Hepatocyte (in vitro differentiated cells): ENCODE results near the gene FILIP1L. TPM values are rescaled to one million over a fixed set of nuclear protein-coding genes. Genes with fewer than 3 reads are reported as not detected.
A peak's percentile ranks its signal among the peaks of the same experiment; 100 is the strongest.

Source experiments
- DNase-seq: peaks from one replicate; pipeline ENCODE4 v3.0.0-alpha.2; 2016; ENCODE audit warnings: low spot score
- H2AFZ ChIP-seq: fragments of 200-600 bp; sonication (generic); 2 replicates; pipeline ENCODE4 v1.6.0; 2016; ENCODE audit warnings: antibody characterized with exemption, mild to moderate bottlenecking
- H3K27ac ChIP-seq: fragments of 200-600 bp; sonication (generic); 2 replicates; pipeline ENCODE4 v1.5.1; 2016; ENCODE audit warnings: mild to moderate bottlenecking
- H3K27me3 ChIP-seq: fragments of 200-600 bp; sonication (generic); 2 replicates; pipeline ENCODE4 v1.6.1; 2016
- H3K36me3 ChIP-seq: fragments of 200-600 bp; sonication (generic); replicated peaks from 2 replicates; pipeline ENCODE4 v1.5.1; 2016; ENCODE audit warnings: low read depth; ENCODE audit not compliant: insufficient read depth
- H3K4me1 ChIP-seq: fragments of 200-600 bp; sonication (generic); 2 replicates; pipeline ENCODE4 v1.5.1; 2016; ENCODE audit warnings: mild to moderate bottlenecking, moderate library complexity; ENCODE audit not compliant: insufficient read depth
- H3K4me2 ChIP-seq: fragments of 200-600 bp; sonication (generic); 2 replicates; pipeline ENCODE4 v1.6.0; 2016
- H3K4me3 ChIP-seq: fragments of 200-600 bp; sonication (generic); 2 replicates; pipeline ENCODE4 v1.5.1; 2016; ENCODE audit warnings: mild to moderate bottlenecking
- H3K79me2 ChIP-seq: fragments of 200-600 bp; sonication (generic); 2 replicates; pipeline ENCODE4 v1.6.0; 2017; ENCODE audit warnings: mild to moderate bottlenecking
- H3K9me2 ChIP-seq: fragments of 200-600 bp; sonication (generic); replicated peaks from 2 replicates; pipeline ENCODE4 v1.6.0; 2017; ENCODE audit warnings: mild to moderate bottlenecking; ENCODE audit not compliant: insufficient read depth
- H3K9me3 ChIP-seq: fragments of 200-600 bp; sonication (generic); 2 replicates; pipeline ENCODE4 v1.5.1; 2016; ENCODE audit warnings: low read depth, mild to moderate bottlenecking
- H4K20me1 ChIP-seq: fragments of 200-600 bp; sonication (generic); 2 replicates; pipeline ENCODE4 v1.6.0; 2016; ENCODE audit warnings: mild to moderate bottlenecking; ENCODE audit not compliant: insufficient read depth, poor library complexity, severe bottlenecking
- CTCF ChIP-seq: fragments of 200-600 bp; sonication (generic); IDR thresholded peaks from 2 replicates; pipeline ENCODE4 v1.5.1; 2016; ENCODE audit warnings: antibody characterized with exemption, mild to moderate bottlenecking; ENCODE audit not compliant: poor library complexity
- EZH2 ChIP-seq: fragments of 200-600 bp; sonication (generic); IDR thresholded peaks from 2 replicates; pipeline ENCODE4 v1.6.1; 2016; ENCODE audit warnings: antibody characterized with exemption, mild to moderate bottlenecking, borderline replicate concordance
- EZH2phosphoT487 ChIP-seq: fragments of 200-600 bp; sonication (generic); IDR thresholded peaks from one replicate; pipeline ENCODE4 v1.6.1; 2018; ENCODE audit warnings: antibody characterized with exemption, mild to moderate bottlenecking, low read depth, moderate library complexity; ENCODE audit not compliant: unreplicated experiment, severe bottlenecking
- WGBS: methylation state at CpG from one replicate; pipeline ENCODE4 v1.1.6; 2016; ENCODE audit warnings: low lambda C conversion rate; ENCODE audit errors: missing lambda C conversion rate; 5-methylcytosine and 5-hydroxymethylcytosine counted together
- polyA plus RNA-seq: library from polyadenylated mRNA; unstranded; fragments of >200 nt; fragmentation: Nextera tagmentation; extraction: Ambion mirVana; gene quantifications from 2 replicates; pipeline ENCODE4 v1.2.1, GENCODE V29; 2016
- total RNA-seq: library from RNA; depleted of rRNA; stranded (reverse); fragments of >200 nt; gene quantifications from 2 replicates; pipeline ENCODE4 v1.2.3, GENCODE V29; 2014

FILIP1L gene
- total and polyA plus RNA-seq, 2 experiments from 2014 or later = 48.2 to 49.4 TPM

- Histone ChIP-seq H3K4me1 (no peaks in the 10 kb centered on the region), H3K27me3 (no peaks in the 10 kb centered on the region), H3K4me3 (no peak overlapping the region), H2AFZ (peak overlapping the region; percentile 45), H3K9me2 (no peaks in the 10 kb centered on the region), H3K27ac (peak overlapping the region; percentile 71), H3K4me2 (no peak overlapping the region), H3K79me2 (no peaks in the 10 kb centered on the region), H3K36me3 (no peaks in the 10 kb centered on the region), H3K9me3 (no peaks in the 10 kb centered on the region), H4K20me1 (no peaks in the 10 kb centered on the region)
- no peak for TF ChIP-seq EZH2phosphoT487
- no peak for TF ChIP-seq EZH2
- no peak for TF ChIP-seq CTCF
- no peak for DNase-seq
- WGBS = 74% methylated on average over 3 of the region's 3 CpGs
These were observed 219.1 kb downstream of the FILIP1L start for GRCh38 chr3:99895131-99895696.

DNA sequence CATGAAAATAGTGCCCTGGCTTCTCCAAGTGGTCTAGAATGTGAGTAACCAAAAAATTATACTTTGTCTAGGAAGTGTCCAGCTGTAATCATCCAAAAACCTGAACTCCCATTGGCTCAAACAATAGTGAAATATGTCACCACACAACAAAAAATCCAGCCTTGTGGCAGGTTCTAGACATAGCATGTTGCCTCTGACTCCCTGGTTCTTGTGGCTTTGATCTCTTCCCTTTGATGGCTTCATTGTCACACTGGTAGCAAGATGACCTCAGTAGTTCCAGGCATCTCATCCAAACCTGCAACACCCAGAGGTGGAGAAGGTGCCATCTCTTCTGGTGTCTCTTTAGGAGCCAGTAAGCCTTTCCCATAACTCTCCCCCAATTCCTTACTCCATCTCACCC is 222.0 kb downstream of the FILIP1L start:
- H3K4me3 ChIP-seq = no peak overlapping the region
- no peaks in the 10 kb centered on the region for H3K4me1 ChIP-seq
- no peak overlapping the region for H3K4me2 ChIP-seq
- no peaks in the 10 kb centered on the region for H3K9me3 ChIP-seq
- TF ChIP-seq CTCF = no peak
- no peak for TF ChIP-seq EZH2
- TF ChIP-seq EZH2phosphoT487 = no peak
- no peaks in the 10 kb centered on the region for H3K79me2 ChIP-seq
- no peak overlapping the region for H2AFZ ChIP-seq
- no peak overlapping the region for H3K27ac ChIP-seq
- H3K36me3 ChIP-seq = no peaks in the 10 kb centered on the region
- H4K20me1 ChIP-seq = no peaks in the 10 kb centered on the region
- no peaks in the 10 kb centered on the region for H3K27me3 ChIP-seq
- no peaks in the 10 kb centered on the region for H3K9me2 ChIP-seq
- no peak for DNase-seq

GRCh38 chr3:99891610-99892285 is 222.6 kb downstream of the FILIP1L start:
- Histone ChIP-seq H2AFZ (no peak overlapping the region), H3K36me3 (no peaks in the 10 kb centered on the region), H3K4me1 (no peaks in the 10 kb centered on the region), H3K9me3 (no peaks in the 10 kb centered on the region), H3K9me2 (no peaks in the 10 kb centered on the region), H3K4me3 (no peak overlapping the region), H3K4me2 (no peak overlapping the region), H3K79me2 (no peaks in the 10 kb centered on the region), H3K27ac (no peak overlapping the region), H3K27me3 (no peaks in the 10 kb centered on the region), H4K20me1 (no peaks in the 10 kb centered on the region)
- no peak for DNase-seq
- 96% methylated on average over 2 of the region's 2 CpGs for WGBS
- TF ChIP-seq EZH2 = no peak
- no peak for TF ChIP-seq EZH2phosphoT487

GRCh38 chr3:99885851-99886250 is 228.4 kb downstream of the FILIP1L start:
- no peaks in the 10 kb centered on the region for H3K9me2 ChIP-seq
- H3K36me3 ChIP-seq = no peaks in the 10 kb centered on the region
- no peaks in the 10 kb centered on the region for H4K20me1 ChIP-seq
- H3K27ac ChIP-seq = no peak overlapping the region
- WGBS = 87% methylated on average over 3 of the region's 3 CpGs
- no peak for TF ChIP-seq EZH2
- no peak for TF ChIP-seq CTCF
- no peak for TF ChIP-seq EZH2phosphoT487
- H3K79me2 ChIP-seq = no peaks in the 10 kb centered on the region
- peaks cover 14% of the 10 kb centered on the region for H3K4me1 ChIP-seq
- no peak for DNase-seq
- H3K4me3 ChIP-seq = no peak overlapping the region
- H3K9me3 ChIP-seq = no peaks in the 10 kb centered on the region
- no peak overlapping the region for H3K4me2 ChIP-seq
- H3K27me3 ChIP-seq = no peaks in the 10 kb centered on the region
- H2AFZ ChIP-seq = no peak overlapping the region
